CD4-positive, CD25-positive, alpha-beta regulatory T cell (primary cell): Measurements from ENCODE around the gene KCNIP3. TPM values are rescaled to one million over a fixed set of nuclear protein-coding genes. Genes with fewer than 3 reads are reported as not detected.
"Not testable (repeated sequence)": the region's sequence is repeated elsewhere in the genome, so short reads cannot be mapped to it uniquely, and the experiment has no call there.

ENCODE experiments used
- ATAC-seq, 2 donors: fragments of 150-1000 bp; cut with Tn5 transposase; one replicate each; pipeline ENCODE4 v1.10.0; 2021; ENCODE audit warnings: low read depth in 2 of 2, moderate number of reproducible peaks in 2 of 2, moderate library complexity in 1 of 2
- DNase-seq, 3 donors: peaks; one replicate each; pipeline versions ENCODE4 v3.0.0 to v3.0.0-alpha.2; 2012 to 2022; ENCODE audit warnings: mixed read lengths in 1 of 3
- H3K27ac ChIP-seq: one replicate; pipeline ENCODE4 v1.7.0; 2013; ENCODE audit warnings: mild to moderate bottlenecking, low read length; ENCODE audit not compliant: insufficient read depth, poor library complexity, severe bottlenecking
- H3K27me3 ChIP-seq: one replicate; pipeline ENCODE4 v1.7.0; 2013; ENCODE audit warnings: low read length; ENCODE audit not compliant: control insufficient read depth, insufficient read depth
- H3K36me3 ChIP-seq: one replicate; pipeline ENCODE4 v1.7.0; 2013; ENCODE audit warnings: mild to moderate bottlenecking, low read length, moderate library complexity; ENCODE audit not compliant: control insufficient read depth, insufficient read depth
- H3K4me1 ChIP-seq: 2 replicates; pipeline ENCODE4 v1.7.0; 2013; ENCODE audit warnings: mild to moderate bottlenecking, low read length; ENCODE audit not compliant: insufficient read depth, control insufficient read depth, poor library complexity, severe bottlenecking
- H3K4me3 ChIP-seq: one replicate; pipeline ENCODE4 v1.7.0; 2013; ENCODE audit warnings: low read depth, mild to moderate bottlenecking, low read length, moderate library complexity
- H3K9me3 ChIP-seq, 2 experiments: 1 replicate in 1 of 2; 2 replicates in 1 of 2; pipeline ENCODE4 v1.7.0; 2013; ENCODE audit warnings: low read length in 2 of 2, mild to moderate bottlenecking in 1 of 2, moderate library complexity in 1 of 2; ENCODE audit not compliant: control insufficient read depth in 2 of 2
- H3K27ac Mint-ChIP-seq, 3 donors: one replicate each; pipeline ENCODE4 v1.8.0; 2020 to 2022; ENCODE audit warnings: mild to moderate bottlenecking in 3 of 3, mixed read lengths in 3 of 3, moderate library complexity in 2 of 3
- H3K27me3 Mint-ChIP-seq: one replicate; pipeline ENCODE4 v1.8.0; 2022; ENCODE audit warnings: mild to moderate bottlenecking, mixed read lengths
- H3K36me3 Mint-ChIP-seq: one replicate; pipeline ENCODE4 v1.8.0; 2020; ENCODE audit warnings: mixed read lengths
- H3K4me1 Mint-ChIP-seq, 4 donors: one replicate each; pipeline ENCODE4 v1.8.0; 2020 to 2022; ENCODE audit warnings: mixed read lengths in 4 of 4, mild to moderate bottlenecking in 1 of 4
- H3K4me3 Mint-ChIP-seq, 4 donors: one replicate each; pipeline ENCODE4 v1.8.0; 2020 to 2022; ENCODE audit warnings: mild to moderate bottlenecking in 4 of 4, mixed read lengths in 4 of 4, moderate library complexity in 3 of 4
- H3K9me3 Mint-ChIP-seq, 7 donors: one replicate each; pipeline ENCODE4 v1.8.0; 2020 to 2022; ENCODE audit warnings: mixed read lengths in 7 of 7, mild to moderate bottlenecking in 3 of 7, moderate library complexity in 2 of 7
- polyA plus RNA-seq, 4 donors: library from polyadenylated mRNA; unstranded; fragments of 300-500 nt; fragmentation: Illumina TruSeq; gene quantifications; one replicate each; pipeline ENCODE4 v1.2.3, GENCODE V29; 2021
- total RNA-seq: library from RNA; stranded (reverse); gene quantifications from one replicate; pipeline ENCODE4 v1.2.3, GENCODE V29; 2022

Gene KCNIP3
- total and polyA plus RNA-seq, 5 donors from 2014 or later: not detected

DNA sequence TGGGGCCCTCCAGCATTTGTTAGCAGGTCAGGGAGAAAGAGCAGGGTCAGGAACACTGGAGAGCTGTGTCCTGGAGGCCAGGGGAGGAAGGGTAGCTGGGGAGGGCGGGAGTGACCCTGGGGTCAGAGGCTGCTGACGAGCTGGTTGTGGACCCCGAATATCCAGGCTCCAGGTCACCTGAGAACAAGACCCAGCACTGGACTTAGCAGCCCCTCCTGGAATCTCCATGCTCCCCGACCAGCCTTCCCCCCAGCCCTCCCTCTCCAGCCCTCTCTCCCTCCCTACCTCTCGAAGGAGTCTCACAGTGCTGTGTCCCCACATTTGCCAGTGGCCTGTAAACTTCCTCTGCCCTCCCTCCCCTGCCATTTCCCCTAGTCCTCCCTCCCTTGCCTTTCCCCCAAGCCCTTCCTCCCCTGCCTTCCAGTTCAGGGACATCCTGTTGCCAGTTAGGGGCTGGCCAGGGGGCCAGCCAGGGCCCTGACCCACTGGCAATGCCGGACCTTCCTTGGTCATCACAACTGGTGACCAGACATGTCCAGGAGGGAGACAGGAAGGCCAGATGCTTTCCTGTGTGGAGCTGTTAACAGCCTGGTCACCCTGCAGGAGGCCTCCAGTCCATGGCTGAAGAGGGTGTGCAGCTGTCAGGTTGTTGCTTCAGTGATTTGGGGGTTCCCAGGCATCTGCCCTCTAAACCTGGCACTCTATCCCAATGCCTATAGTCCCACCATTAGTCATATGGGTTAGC is 55.3 kb downstream of the KCNIP3 start:
- H3K9me3 Mint-ChIP-seq: no peaks in the 10 kb centered on the region
- Histone ChIP-seq H3K27me3 (peaks cover 2% of the 10 kb centered on the region), H3K9me3 (no peaks in the 10 kb centered on the region), H3K4me3 (no peak overlapping the region), H3K36me3 (no peaks in the 10 kb centered on the region), H3K4me1 (no peaks in the 10 kb centered on the region), H3K27ac (no peak overlapping the region)
- H3K36me3 Mint-ChIP-seq: no peaks in the 10 kb centered on the region
- peak overlapping the region in 1 of 4 donors; percentile 48 for H3K4me3 Mint-ChIP-seq
- DNase-seq: no peak
- no peaks in the 10 kb centered on the region for H3K4me1 Mint-ChIP-seq
- no peak overlapping the region for H3K27ac Mint-ChIP-seq
- ATAC-seq: no peak
- peaks cover 21% of the 10 kb centered on the region for H3K27me3 Mint-ChIP-seq

DNA sequence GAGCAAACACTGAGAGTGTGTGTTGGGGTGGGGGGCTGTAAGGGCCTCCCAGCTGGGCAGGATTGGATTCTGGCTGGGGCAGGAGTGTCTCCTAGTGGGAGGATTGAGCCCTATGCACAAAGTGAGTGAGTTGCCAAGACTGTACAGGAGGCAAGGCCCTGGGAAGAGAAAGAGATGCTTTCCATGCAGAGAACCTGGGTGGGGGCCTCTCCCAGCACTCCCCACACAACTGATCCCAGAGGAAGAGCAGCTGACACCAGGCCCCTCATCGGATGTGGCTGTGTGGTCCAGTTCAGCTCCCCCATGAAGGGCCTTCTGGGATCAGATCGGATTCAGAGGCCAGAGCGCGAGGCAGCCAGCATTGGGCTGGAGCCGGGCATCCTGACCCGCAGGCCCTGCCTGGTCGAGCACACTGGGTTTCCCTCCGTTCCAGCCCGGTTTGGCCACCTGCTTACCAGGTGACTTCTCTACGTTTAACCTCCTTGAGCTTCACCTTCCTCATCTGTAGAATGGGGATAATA is 56.0 kb downstream of the KCNIP3 start:
- no peaks in the 10 kb centered on the region for H3K36me3 ChIP-seq
- no peak overlapping the region for H3K27ac Mint-ChIP-seq
- H3K36me3 Mint-ChIP-seq: no peaks in the 10 kb centered on the region
- H3K4me1 Mint-ChIP-seq: no peaks in the 10 kb centered on the region
- no peaks in the 10 kb centered on the region for H3K9me3 Mint-ChIP-seq
- no peak overlapping the region for H3K4me3 Mint-ChIP-seq
- no peaks in the 10 kb centered on the region for H3K4me1 ChIP-seq
- DNase-seq (no peak), ATAC-seq (no peak)
- no peaks in the 10 kb centered on the region for H3K9me3 ChIP-seq
- H3K27ac ChIP-seq: no peak overlapping the region
- H3K4me3 ChIP-seq: no peak overlapping the region
- peaks cover 2% of the 10 kb centered on the region for H3K27me3 ChIP-seq
- peaks cover 18% of the 10 kb centered on the region for H3K27me3 Mint-ChIP-seq

DNA sequence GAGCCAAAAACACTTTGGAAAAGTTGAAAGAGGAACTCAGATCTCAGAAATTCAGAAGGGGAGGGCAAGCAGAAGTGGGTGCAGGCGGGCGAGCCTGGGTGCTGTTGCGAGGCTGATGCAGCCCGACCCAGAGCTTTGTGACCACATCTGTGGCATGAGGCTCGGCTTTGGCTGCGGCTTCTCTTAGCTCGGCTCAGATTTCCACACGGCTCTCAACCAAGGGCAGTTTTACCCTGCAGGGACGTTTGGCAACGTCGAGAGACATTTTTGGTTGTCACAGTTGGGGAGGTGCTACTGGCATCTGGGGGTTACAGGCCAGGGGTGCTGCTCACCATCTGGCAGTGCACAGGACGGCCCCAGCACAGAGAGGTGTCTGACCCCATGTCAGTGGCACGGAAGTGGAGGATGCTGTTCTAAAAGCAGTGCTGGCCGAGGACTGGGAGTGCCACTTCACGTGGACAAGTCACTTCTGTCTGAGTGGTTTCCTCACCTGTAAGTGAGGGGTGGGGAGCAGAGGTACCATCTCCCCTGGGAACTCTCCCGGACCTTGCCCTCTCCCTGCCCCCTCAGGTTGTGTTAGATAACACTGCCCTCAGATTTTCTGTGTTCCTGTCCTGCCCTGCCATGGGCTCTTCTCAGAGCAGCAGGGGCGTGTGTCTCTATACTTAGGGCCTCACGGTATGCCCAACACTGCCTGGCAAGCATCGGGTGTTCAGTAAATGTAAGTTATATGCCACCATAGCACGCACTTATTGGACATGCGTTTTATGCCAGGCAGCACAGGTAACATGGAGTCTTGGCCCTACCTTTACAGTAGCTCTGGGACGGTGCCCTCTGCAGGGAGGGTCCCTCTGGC is 56.7 kb downstream of the KCNIP3 start:
- H3K27ac Mint-ChIP-seq: no peak overlapping the region
- no peak overlapping the region for H3K4me3 Mint-ChIP-seq
- peak in 1 of 2 donors; percentile 11 for ATAC-seq

DNA sequence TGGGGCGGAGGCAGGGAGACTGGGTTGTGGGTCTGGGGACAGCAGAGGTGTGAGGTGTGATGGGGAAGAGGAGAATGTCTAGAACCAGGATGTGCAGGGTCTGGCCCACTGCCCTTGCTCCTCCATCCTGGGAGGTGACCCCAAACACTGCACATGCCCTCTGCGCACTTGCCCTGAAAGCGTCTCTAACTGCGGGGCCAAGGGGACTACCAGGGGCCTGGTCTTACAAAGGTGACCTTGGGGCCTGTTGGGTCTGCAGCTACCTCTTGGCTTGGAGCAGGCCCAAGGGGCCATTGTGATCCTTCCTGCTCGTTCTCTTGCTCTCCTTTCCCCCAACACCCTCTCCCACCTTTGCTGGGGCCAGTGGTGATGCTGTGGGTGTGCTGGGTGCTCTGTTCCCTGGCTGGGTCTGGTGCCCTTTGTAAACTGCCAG is 57.3 kb downstream of the KCNIP3 start:
- H3K27me3 Mint-ChIP-seq: peaks cover 7% of the 10 kb centered on the region
- no peak for DNase-seq
- no peaks in the 10 kb centered on the region for H3K9me3 ChIP-seq
- H3K4me1 ChIP-seq: no peaks in the 10 kb centered on the region
- no peak overlapping the region for H3K27ac Mint-ChIP-seq
- no peaks in the 10 kb centered on the region for H3K9me3 Mint-ChIP-seq
- H3K4me3 Mint-ChIP-seq: no peak overlapping the region
- no peak overlapping the region for H3K4me3 ChIP-seq
- ATAC-seq: no peak
- no peak overlapping the region for H3K27ac ChIP-seq
- no peaks in the 10 kb centered on the region for H3K4me1 Mint-ChIP-seq
- H3K36me3 Mint-ChIP-seq: no peaks in the 10 kb centered on the region
- H3K27me3 ChIP-seq: peaks cover 2% of the 10 kb centered on the region
- no peaks in the 10 kb centered on the region for H3K36me3 ChIP-seq

More for the DNA sequence above, 56.7 kb downstream of the KCNIP3 start:
- Mint-ChIP-seq H3K27me3 (peaks cover 13% of the 10 kb centered on the region), H3K4me1 (no peaks in the 10 kb centered on the region), H3K36me3 (no peaks in the 10 kb centered on the region), H3K9me3 (no peaks in the 10 kb centered on the region)
- Histone ChIP-seq H3K4me3 (no peak overlapping the region), H3K9me3 (no peaks in the 10 kb centered on the region), H3K36me3 (no peaks in the 10 kb centered on the region), H3K27ac (no peak overlapping the region), H3K27me3 (peaks cover 2% of the 10 kb centered on the region), H3K4me1 (no peaks in the 10 kb centered on the region)
- DNase-seq: no peak

DNA sequence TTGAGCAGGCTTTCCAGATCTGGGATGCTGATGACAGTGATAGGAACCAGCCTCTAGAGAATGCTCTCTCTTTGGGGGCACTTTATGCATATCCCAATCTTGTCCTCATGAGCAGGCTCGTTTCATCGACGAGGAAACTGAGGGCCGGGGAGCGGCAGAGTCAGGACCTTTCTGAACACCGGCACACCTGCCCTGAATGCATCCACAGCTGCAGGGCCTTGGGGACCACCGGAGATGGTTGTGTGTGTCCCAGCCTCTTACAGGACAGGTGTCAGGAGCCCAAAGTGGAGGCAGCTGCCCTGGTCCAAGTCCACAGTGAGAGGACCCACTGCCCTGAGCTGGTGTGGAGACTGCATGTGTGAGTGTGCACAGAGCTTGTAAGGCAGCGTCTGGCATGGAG is 57.8 kb downstream of the KCNIP3 start:
- no peaks in the 10 kb centered on the region for H3K4me1 ChIP-seq
- no peak overlapping the region for H3K4me3 Mint-ChIP-seq
- no peaks in the 10 kb centered on the region for H3K4me1 Mint-ChIP-seq
- H3K9me3 ChIP-seq: no peaks in the 10 kb centered on the region
- no peaks in the 10 kb centered on the region for H3K36me3 Mint-ChIP-seq
- H3K27me3 ChIP-seq: peaks cover 2% of the 10 kb centered on the region
- no peak overlapping the region for H3K27ac ChIP-seq
- no peaks in the 10 kb centered on the region for H3K9me3 Mint-ChIP-seq
- H3K36me3 ChIP-seq: no peaks in the 10 kb centered on the region
- no peak overlapping the region for H3K4me3 ChIP-seq
- ATAC-seq: no peak
- no peak for DNase-seq
- H3K27ac Mint-ChIP-seq: no peak overlapping the region
- peaks cover 4% of the 10 kb centered on the region for H3K27me3 Mint-ChIP-seq

DNA sequence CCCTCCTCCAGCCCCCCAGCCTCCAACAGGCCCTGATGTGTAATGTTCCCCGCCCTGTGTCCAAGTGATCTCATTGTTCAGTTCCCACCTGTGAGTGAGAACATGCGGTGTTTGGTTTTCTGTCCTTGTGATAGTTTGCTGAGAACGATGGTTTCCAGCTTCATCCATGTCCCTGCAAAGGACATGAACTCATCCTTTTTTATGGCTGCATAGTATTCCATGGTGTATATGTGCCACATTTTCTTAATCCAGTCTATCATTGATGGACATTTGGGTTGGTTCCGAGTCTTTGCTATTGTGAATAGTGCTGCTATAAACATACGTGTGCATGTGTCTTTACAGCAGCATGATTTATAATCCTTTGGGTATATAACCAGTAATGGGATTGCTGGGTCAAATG is 58.3 kb downstream of the KCNIP3 start:
- not testable (repeated sequence) for ATAC-seq, H3K36me3 Mint-ChIP-seq, H3K4me3 Mint-ChIP-seq

DNA sequence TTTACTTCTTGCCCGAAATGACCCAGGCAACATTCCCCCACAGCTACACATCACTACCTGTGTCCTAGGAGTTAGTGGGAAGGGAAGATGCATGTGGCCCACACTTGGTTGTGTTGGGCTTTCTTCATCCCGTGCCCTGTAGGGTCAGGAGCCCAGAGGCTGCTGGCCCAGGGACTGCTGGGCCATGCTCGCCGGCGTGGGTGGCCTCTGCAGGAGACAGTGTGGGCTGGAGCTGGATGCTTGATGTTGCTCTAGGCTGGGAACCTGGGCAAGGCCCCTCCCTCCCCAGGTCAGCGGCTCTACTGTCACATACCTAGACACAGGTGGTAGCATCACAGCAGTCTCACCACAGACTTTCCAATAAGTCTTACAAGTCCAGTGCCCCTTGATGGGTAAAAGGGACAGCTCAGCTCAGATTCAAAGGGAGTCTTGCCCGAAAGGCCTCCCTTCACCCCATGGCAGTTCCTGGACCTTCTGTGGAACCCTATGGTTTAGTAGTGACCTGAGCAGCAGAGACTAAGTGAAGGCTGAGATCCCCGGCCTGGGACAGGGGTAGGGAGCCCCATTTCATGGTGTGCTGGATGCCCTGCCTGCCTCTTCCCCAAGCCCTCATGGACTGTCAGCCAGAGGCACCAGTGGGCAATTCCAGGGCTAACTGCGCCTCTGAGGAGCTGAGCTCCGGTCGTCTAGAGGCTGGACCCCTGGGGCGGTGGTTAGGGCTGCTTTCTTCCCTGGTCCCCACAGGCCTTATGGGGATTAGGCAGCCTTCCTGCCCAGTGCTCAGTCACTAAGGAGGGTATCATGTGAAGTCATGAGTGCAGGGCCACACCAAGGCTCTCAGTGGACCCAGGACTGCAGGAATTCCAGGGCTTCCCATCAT is 59.9 kb downstream of the KCNIP3 start:
- peaks cover 2% of the 10 kb centered on the region for H3K27me3 ChIP-seq
- H3K4me3 ChIP-seq: no peak overlapping the region
- DNase-seq: no peak
- no peaks in the 10 kb centered on the region for H3K9me3 ChIP-seq
- no peaks in the 10 kb centered on the region for H3K4me1 ChIP-seq
- Mint-ChIP-seq H3K4me3 (no peak overlapping the region), H3K36me3 (no peaks in the 10 kb centered on the region), H3K4me1 (no peaks in the 10 kb centered on the region), H3K27ac (no peak overlapping the region), H3K9me3 (no peaks in the 10 kb centered on the region), H3K27me3 (no peaks in the 10 kb centered on the region)
- no peak overlapping the region for H3K27ac ChIP-seq
- no peaks in the 10 kb centered on the region for H3K36me3 ChIP-seq
- ATAC-seq: no peak

More for the DNA sequence above, 58.3 kb downstream of the KCNIP3 start:
- H3K9me3 Mint-ChIP-seq, H3K27ac Mint-ChIP-seq, H3K4me1 ChIP-seq, H3K27me3 Mint-ChIP-seq, H3K4me3 ChIP-seq, DNase-seq, H3K9me3 ChIP-seq, H3K4me1 Mint-ChIP-seq, H3K27me3 ChIP-seq, H3K36me3 ChIP-seq, H3K27ac ChIP-seq: not testable (repeated sequence)
